OCI-LY3 (cell line): ENCODE data around the gene PRODH2.

ENCODE experiments used
- H2AFZ ChIP-seq: fragments of 200-600, 300-600 bp; shearing (Covaris generic); 2 replicates; pipeline ENCODE4 v1.6.0; 2014; ENCODE audit warnings: antibody characterized with exemption, low read depth, low read length
- H3K27ac ChIP-seq: fragments of 200-600, 300-600 bp; sonication (generic); 2 replicates; pipeline ENCODE4 v1.5.1; 2014; ENCODE audit warnings: mild to moderate bottlenecking, low read length, moderate library complexity, mixed read lengths
- H3K27me3 ChIP-seq: fragments of 200-600, 300-600 bp; sonication (generic); 2 replicates; pipeline ENCODE4 v1.6.1; 2014; ENCODE audit warnings: low read depth, low read length, mixed read lengths
- H3K36me3 ChIP-seq: fragments of 200-600, 300-600 bp; sonication (generic); replicated peaks from 2 replicates; pipeline ENCODE3; 2014; ENCODE audit warnings: low read depth, low read length, mixed read lengths
- H3K4me1 ChIP-seq: fragments of 300-600, 200-600 bp; sonication (generic); 2 replicates; pipeline ENCODE4 v1.6.1; 2014; ENCODE audit warnings: low read length, mixed read lengths
- H3K4me2 ChIP-seq: fragments of 200-600, 300-600 bp; sonication (generic); 2 replicates; pipeline ENCODE4 v1.6.1; 2014; ENCODE audit warnings: low read length, mixed read lengths
- H3K4me3 ChIP-seq: fragments of 300-600, 200-600 bp; sonication (generic); 2 replicates; pipeline ENCODE4 v1.5.1; 2014; ENCODE audit warnings: antibody characterized with exemption, mild to moderate bottlenecking, low read length, moderate library complexity
- H3K79me2 ChIP-seq: fragments of 300-600, 200-600 bp; shearing (Covaris generic); 2 replicates; pipeline ENCODE4 v1.6.1; 2014; ENCODE audit warnings: mild to moderate bottlenecking, low read length, mixed read lengths
- H3K9ac ChIP-seq: fragments of 300-600, 200-600 bp; shearing (Covaris generic); 2 replicates; pipeline ENCODE4 v1.6.0; 2014; ENCODE audit warnings: mild to moderate bottlenecking, low read length, moderate library complexity
- H3K9me3 ChIP-seq: fragments of 200-600, 300-600 bp; shearing (Covaris generic); 2 replicates; pipeline ENCODE4 v1.6.1; 2014; ENCODE audit warnings: low read length, mixed read lengths; ENCODE audit not compliant: insufficient read depth
- H4K20me1 ChIP-seq: fragments of 200-600, 300-600 bp; sonication (generic); 2 replicates; pipeline ENCODE4 v1.6.1; 2016; ENCODE audit warnings: low read length, mixed read lengths; ENCODE audit not compliant: insufficient read depth
- EZH2phosphoT487 ChIP-seq: fragments of 200-600 bp; shearing (Covaris generic); IDR thresholded peaks from 2 replicates; pipeline ENCODE4 v1.6.1; 2018; ENCODE audit warnings: antibody characterized with exemption, mixed run types, low read depth
- TF ChIP-seq, protein P1 (sequence below): fragments of 200-600, 300-600 bp; sonication (generic); IDR thresholded peaks from 2 replicates; pipeline ENCODE4 v1.5.1; 2014; ENCODE audit warnings: antibody characterized with exemption, low read length, low read depth

Gene PRODH2

DNA sequence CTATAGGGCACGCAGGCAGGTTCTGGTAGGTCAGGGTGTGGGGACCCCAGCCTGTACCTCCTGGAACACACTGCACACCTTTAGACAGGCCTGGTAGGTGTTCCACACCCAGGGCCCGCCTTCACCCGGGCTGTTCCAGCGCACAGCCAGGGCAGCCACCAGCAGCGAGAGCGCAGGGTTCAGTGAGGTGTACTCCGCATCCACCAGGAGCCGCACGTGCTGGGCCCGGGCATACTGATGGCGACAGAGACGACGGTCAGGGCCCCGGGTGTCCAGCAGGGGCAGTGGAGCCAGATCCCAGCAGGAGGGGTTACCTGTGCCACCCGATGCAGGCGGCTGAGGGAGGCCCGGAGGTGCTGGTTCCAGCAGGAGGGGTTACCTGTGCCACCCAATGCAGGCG lies 6.0 kb downstream of the PRODH2 start:
- H3K27me3 ChIP-seq = 0 out of 2 replicates have a peak, but pooled peaks cover 4% of the 10 kb centered on the region
- no peak overlapping the region for H2AFZ ChIP-seq
- H3K79me2 ChIP-seq = no peaks in the 10 kb centered on the region
- H3K9me3 ChIP-seq = no peaks in the 10 kb centered on the region
- no peak overlapping the region for H3K27ac ChIP-seq
- no peak overlapping the region for H3K9ac ChIP-seq
- no peak overlapping the region for H3K4me3 ChIP-seq
- no peaks in the 10 kb centered on the region for H4K20me1 ChIP-seq
- no peak overlapping the region for H3K4me2 ChIP-seq
- H3K4me1 ChIP-seq = no peaks in the 10 kb centered on the region
- no peak for TF ChIP-seq EZH2phosphoT487
- TF ChIP-seq, protein P1, sequence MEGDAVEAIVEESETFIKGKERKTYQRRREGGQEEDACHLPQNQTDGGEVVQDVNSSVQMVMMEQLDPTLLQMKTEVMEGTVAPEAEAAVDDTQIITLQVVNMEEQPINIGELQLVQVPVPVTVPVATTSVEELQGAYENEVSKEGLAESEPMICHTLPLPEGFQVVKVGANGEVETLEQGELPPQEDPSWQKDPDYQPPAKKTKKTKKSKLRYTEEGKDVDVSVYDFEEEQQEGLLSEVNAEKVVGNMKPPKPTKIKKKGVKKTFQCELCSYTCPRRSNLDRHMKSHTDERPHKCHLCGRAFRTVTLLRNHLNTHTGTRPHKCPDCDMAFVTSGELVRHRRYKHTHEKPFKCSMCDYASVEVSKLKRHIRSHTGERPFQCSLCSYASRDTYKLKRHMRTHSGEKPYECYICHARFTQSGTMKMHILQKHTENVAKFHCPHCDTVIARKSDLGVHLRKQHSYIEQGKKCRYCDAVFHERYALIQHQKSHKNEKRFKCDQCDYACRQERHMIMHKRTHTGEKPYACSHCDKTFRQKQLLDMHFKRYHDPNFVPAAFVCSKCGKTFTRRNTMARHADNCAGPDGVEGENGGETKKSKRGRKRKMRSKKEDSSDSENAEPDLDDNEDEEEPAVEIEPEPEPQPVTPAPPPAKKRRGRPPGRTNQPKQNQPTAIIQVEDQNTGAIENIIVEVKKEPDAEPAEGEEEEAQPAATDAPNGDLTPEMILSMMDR = no peak
- H3K36me3 ChIP-seq = no peaks in the 10 kb centered on the region

DNA sequence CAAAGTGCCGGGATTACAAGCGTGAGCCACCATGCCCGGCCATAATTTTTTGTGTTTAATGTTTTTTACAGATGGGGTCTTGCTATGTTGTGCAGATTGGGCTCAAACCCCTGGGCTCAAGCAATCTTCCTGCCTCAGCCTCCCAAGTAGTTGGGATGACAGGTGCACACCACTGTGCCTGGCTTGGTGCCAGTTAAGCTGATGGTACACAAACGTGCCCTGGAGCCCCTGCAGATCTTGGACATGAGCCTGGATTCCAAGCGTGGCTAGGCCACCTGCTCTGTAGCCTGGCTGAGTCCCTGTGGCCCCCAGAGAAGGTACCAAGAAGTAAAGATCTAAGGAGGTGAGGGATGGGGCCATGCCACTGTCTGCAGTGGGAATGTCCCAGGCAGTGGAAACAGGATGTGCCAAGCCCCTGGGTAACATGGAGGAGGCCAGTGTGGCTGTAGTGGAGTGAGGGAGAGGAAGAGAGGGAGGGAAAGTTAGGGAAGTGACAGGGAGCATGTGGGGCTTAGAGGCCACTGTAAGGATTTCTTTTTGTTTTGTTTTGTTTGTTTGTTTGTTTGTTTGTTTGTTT lies 7.0 kb downstream of the PRODH2 start:
- H3K27me3 ChIP-seq = 0 out of 2 replicates have a peak, but pooled peaks cover 4% of the 10 kb centered on the region
- no peak overlapping the region for H3K27ac ChIP-seq
- no peaks in the 10 kb centered on the region for H4K20me1 ChIP-seq
- H3K4me2 ChIP-seq = no peak overlapping the region
- no peaks in the 10 kb centered on the region for H3K4me1 ChIP-seq
- no peak overlapping the region for H3K9ac ChIP-seq
- TF ChIP-seq EZH2phosphoT487 = no peak
- TF ChIP-seq, protein P1 = no peak
- no peaks in the 10 kb centered on the region for H3K79me2 ChIP-seq
- H2AFZ ChIP-seq = no peak overlapping the region
- H3K36me3 ChIP-seq = no peaks in the 10 kb centered on the region
- no peaks in the 10 kb centered on the region for H3K9me3 ChIP-seq
- no peak overlapping the region for H3K4me3 ChIP-seq

DNA sequence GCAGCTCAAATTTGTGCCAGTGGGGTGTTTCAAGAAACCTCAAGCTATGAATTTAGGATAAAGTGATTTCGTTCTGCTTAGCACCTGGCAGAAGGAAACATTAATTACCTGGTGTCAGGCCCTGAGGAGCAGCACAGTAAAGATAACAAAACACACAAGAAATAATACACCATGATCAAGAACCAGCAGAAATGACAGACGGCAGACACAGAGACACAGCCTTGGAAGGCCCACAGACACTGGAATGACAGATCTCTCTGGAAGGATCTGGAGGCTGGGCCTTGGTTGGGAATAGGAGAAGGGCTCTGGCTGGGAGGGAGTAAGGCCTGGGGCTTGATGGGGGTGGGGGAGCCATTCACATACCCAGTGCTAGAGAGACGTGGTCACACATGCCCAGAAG lies 10.8 kb downstream of the PRODH2 start:
- no peak overlapping the region for H3K27ac ChIP-seq

DNA sequence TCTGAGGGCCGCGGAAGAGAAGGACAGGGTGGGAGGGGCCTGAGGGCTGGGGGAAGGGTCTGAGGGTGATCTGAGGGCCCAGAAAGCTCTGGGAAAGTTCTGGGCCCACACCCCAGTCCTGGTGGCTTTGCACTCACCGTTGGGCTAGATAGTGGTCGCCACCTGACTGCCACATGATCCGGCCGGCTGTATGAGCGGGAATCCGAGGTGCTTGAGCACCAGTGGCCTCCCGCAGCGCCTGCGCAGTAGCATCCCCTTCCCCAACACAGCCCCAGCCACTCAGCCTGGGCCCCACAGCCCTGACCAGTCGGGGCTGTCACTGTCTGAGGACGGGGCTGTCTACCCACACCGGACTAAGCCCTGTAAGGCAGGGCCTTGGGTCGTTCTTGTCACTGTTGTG lies 15.0 kb downstream of the PRODH2 start:
- H3K9ac ChIP-seq = no peak overlapping the region
- H3K27ac ChIP-seq = no peak overlapping the region
- no peaks in the 10 kb centered on the region for H4K20me1 ChIP-seq
- H2AFZ ChIP-seq = no peak overlapping the region
- no peaks in the 10 kb centered on the region for H3K79me2 ChIP-seq
- H3K4me1 ChIP-seq = no peaks in the 10 kb centered on the region
- H3K9me3 ChIP-seq = no peaks in the 10 kb centered on the region
- no peak overlapping the region for H3K4me2 ChIP-seq
- H3K36me3 ChIP-seq = no peaks in the 10 kb centered on the region
- H3K27me3 ChIP-seq = no peaks in the 10 kb centered on the region; the same call in 1 of the 2 replicates
- no peak overlapping the region for H3K4me3 ChIP-seq
- TF ChIP-seq, protein P1 = no peak
- no peak for TF ChIP-seq EZH2phosphoT487

More for the DNA sequence above, 10.8 kb downstream of the PRODH2 start:
- Histone ChIP-seq H2AFZ (no peak overlapping the region), H3K4me2 (no peak overlapping the region), H3K79me2 (no peaks in the 10 kb centered on the region), H3K9me3 (no peaks in the 10 kb centered on the region), H3K9ac (no peak overlapping the region), H3K27me3 (no peaks in the 10 kb centered on the region), H4K20me1 (no peaks in the 10 kb centered on the region), H3K4me3 (no peak overlapping the region), H3K4me1 (no peaks in the 10 kb centered on the region), H3K36me3 (no peaks in the 10 kb centered on the region)
- no peak for TF ChIP-seq EZH2phosphoT487
- TF ChIP-seq, protein P1 = no peak
